ENCODE measurements around the gene ANGEL1.

GRCh38 chr14:76763096-76764041 lies 49.3 kb downstream of the ANGEL1 start:
- TF ChIP-seq U2AF2 (IDR thresholded peaks at IDR 0.05; ENCODE audit: low read depth, low read length) (no peak), YY1 (IDR thresholded peaks at IDR 0.05; ENCODE audit: insufficient read depth, insufficient replicate concordance, low read depth, low read length) (no peak), CTCF (CRISPR knock-in tag; IDR thresholded peaks at IDR 0.05) (no peak), ZSCAN30 (CRISPR knock-in tag; IDR thresholded peaks at IDR 0.05) (no peak), ATRX (CRISPR knock-in tag; IDR thresholded peaks at IDR 0.05; ENCODE audit: borderline replicate concordance) (no peak), ZBED4 (CRISPR knock-in tag; IDR thresholded peaks at IDR 0.05; ENCODE audit: borderline replicate concordance) (no peak)

Measured in HepG2 (cell line).